GM04503 (cell line): Measurements from ENCODE around the gene CADPS2.

ENCODE experiments used
- DNase-seq: peaks from one replicate; pipeline ENCODE4 v3.0.0-alpha.2; 2012; ENCODE audit warnings: low read depth

Gene CADPS2

DNA sequence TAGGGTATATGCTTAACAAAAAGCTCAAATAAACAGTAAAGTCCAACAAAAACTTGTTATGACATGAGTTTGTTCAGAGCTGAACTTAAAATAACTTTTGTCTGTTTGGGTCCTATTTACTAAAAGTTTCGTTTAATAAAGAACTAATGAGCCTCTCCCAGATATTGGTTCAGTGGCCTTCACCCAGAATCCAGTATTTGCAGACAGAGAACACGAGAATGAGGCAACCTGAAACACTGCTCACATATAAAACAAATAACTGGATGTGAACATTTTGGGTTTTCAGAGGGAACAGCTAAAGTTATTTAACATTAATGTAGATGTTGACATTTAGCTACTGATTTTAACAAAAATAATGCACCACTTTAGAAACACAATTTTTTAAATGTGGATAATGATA lies 285.6 kb downstream of the CADPS2 start:
- DNase-seq = no peak

GRCh38 chr7:122600042-122600441 lies 286.2 kb downstream of the CADPS2 start:
- no peak for DNase-seq

DNA sequence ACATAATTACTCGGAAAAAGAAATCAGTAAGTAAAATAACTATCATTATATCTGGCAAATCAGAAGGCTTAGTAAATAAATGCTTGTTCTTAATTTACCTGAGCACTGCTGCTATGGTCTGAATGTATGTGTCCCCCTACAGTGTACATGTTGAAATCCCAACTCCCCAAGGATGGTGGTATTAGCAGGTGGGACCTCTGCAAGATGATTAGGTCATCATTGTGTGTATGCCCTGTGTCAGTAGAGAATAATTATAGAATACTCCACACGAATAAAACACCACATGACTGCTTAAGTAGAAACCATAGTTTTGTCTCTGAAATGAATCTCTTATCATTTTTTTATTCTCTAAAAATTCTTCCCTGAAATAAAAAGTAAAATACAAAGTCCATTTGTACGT lies 289.0 kb downstream of the CADPS2 start:
- DNase-seq = no peak

DNA sequence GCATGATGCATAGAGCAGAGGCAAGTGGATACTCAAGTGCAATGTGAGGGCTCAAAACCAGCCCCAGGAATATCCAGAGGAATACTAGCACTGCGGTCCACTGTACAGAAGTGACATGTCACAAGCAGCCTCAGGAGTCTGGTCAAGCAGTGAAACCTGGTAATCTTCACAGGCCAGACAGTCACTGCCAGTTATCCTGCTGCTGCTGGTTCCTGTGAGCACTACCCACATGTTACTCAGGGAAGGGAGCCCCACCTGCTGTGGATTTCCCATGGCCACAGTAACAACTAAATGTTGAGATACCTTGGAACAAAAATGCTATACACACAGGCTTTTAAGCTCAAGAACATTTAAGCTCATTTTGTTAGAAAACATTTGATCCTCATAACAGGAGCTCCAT lies 290.4 kb downstream of the CADPS2 start:
- DNase-seq = no peak

GRCh38 chr7:122588621-122589020 lies 297.6 kb downstream of the CADPS2 start:
- no peak for DNase-seq

GRCh38 chr7:122584676-122585251 lies 301.5 kb downstream of the CADPS2 start:
- DNase-seq = no peak

- DNase-seq = no peak
Observed at GRCh38 chr7:122578350-122578749, 307.9 kb downstream of the CADPS2 start.

DNA sequence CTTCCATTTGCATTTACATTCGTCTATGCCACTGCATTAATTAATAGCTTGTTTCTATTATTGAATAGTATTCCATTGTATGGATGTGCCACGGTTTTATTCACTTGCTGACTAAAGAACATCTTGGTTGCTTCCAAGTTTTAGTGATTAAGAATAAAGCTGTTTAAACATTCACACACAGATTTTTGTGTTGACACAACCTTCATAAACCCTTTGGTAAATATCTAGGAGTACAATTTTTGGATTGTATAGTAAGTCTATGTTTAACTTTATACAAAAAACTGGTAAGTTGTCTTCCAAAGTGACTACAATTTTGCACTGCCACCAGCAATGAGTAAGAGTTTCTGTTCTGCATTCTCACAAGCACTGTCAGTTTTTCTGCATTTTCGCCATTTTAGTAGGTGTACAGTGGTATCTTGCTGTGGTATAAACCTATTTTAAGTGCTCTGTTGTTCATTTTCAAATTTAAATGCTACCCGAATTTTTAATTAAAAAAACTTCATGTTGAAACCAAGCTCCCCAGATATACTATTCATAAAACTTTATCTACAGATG lies 308.7 kb downstream of the CADPS2 start:
- DNase-seq = no peak

DNA sequence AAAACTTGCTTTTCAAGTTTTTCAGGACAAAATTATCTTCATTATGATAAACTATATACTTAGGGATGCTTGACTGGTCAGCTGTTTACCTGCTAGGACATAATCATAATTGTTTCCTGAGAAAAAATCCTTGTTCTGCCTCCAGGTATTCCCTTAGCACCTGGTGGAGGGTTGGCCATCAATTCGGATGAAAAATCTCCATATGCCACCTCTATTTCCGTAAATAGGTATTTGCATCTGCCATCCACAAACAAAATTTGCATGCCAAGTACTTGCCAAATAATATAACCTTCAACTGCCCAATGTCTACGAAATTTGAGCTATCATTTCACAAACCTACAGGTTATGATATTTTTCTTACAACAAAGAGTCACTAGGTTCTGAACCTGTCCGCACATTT lies 313.6 kb downstream of the CADPS2 start:
- DNase-seq = no peak

- DNase-seq = no peak
Observed at GRCh38 chr7:122561326-122561725, 324.9 kb downstream of the CADPS2 start.

- no peak for DNase-seq
Observed at GRCh38 chr7:122556873-122557542, 329.3 kb downstream of the CADPS2 start.

DNA sequence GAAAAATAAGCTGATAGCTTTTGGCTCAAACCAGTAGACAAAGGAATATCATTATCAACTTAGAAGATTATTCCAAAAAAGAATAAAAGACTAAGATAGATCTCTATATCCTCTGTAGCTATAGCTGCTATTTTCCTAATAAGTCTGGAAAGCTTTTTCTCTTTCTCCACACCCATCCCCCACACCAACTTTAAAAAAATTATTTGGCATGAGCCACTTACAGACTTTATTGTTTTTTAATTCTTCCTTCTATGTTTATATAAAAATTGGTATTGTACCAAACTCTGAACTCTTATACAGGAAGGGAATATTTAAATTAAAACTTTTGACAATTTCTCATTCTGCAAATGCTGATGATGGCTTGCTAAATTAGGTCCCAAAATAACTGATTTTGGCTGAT lies 330.0 kb downstream of the CADPS2 start:
- DNase-seq = no peak

DNA sequence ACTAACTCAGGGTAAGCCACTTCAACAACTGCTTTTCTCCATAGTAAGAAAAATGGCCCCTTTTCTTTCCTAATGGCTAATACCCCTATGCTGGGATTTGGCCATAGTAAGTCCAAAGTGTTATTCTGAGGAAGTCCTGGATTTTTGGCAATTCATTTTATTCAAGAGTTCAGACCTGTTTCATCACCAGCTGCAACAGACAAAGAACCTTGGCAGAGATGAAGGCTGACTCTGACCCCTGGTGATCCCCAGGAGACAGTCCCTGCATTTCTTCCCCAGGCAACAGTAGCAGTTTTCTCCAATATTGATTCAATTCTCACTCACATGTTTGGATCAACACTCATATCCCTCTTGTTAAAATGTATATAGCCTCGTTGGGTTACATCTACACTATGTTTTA lies 332.5 kb downstream of the CADPS2 start:
- no peak for DNase-seq

- DNase-seq = no peak
Observed at GRCh38 chr7:122552769-122553168, 333.5 kb downstream of the CADPS2 start.

DNA sequence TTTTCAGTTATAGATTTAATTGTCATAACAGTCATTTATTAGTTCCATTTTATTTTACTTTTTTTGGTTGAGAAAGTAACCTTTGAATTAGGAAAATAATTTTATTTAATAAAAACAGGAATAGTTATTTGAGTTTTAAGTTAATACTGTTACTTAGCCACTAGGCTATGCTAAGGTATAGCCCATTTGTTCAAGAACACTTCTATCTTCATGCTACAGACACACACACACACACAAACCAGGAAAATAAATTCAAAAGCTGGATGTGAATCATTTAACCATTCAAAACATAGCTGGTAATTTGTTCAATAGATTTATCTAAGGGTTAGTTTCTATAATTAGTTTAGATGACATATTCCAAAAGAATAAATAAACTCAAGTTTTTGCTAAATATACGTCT lies 335.7 kb downstream of the CADPS2 start:
- DNase-seq = no peak

DNA sequence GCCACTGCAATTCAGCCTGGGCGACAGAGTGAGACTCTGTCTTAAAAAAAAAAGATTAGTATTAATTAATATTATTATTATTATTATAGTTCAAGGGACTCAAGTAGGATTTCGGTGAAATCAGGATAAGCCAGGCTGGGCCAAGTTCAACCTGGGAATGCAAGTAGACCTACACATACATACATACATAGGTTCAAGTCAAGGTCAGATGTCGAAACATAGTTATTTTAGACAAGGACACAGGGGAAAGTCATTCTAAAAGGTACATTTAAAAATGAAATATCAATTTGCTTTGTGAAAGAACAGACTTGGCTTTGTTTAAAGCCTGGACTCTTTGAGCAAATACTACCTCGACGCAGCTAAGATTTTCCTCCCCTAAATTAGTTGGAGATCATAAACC lies 336.7 kb downstream of the CADPS2 start:
- no peak for DNase-seq

GRCh38 chr7:122546496-122546895 lies 339.8 kb downstream of the CADPS2 start:
- DNase-seq = no peak

- no peak for DNase-seq
Observed at GRCh38 chr7:122544463-122544862, 341.8 kb downstream of the CADPS2 start.

DNA sequence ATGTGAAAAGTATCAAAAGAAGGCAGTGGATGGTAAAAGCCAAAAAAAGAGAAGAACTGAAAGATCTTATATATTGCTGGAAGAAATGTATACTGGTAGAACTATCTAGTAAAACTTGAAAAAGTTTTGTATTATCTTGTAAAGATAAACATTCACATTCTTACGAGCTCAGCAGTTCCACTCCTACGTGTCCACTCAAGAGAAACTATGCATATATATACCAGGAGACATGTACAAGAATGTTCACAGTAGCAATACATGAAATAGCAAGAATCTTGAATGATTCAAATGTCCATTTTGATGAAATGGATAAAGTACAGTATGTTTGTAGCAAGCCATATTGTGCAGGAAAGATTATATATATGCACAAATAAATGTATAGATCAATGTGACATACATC lies 342.4 kb downstream of the CADPS2 start:
- DNase-seq = no peak

DNA sequence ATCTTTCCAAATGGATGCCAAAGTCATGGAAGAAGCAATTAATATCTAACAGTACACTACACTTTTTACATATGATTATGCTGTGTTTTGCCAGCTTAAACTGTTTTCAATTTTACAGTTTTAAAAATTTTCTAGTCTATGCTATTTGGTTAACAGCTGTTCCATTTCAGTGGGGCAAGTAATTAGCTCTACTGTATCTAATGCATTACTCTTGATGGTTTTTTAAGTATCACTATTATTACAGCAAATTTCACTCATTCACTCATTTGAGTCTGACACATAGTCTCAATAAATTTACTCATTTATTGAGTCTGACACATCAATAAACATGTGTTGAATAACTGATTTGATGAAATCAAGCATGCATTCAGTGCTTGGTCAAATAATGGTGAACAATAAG lies 343.1 kb downstream of the CADPS2 start:
- no peak for DNase-seq

DNA sequence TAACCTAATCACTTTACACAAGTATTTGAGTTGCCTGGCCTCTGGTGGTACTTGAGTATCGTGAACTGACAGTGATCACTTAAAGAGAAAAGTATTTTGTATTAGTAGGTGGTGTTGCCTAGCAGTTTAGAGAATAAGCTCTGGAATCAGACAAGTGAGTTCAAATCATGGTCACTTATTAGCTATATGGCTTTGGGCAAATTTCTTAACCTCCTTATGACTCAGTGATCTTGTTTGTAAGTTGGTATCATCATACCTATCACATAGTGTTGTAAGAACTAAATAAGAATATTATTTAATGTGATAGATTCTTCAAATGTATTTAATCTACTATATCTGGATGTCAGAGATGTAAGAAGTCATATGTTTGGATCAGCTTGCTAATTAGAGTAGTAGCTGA lies 351.2 kb downstream of the CADPS2 start:
- no peak for DNase-seq

DNA sequence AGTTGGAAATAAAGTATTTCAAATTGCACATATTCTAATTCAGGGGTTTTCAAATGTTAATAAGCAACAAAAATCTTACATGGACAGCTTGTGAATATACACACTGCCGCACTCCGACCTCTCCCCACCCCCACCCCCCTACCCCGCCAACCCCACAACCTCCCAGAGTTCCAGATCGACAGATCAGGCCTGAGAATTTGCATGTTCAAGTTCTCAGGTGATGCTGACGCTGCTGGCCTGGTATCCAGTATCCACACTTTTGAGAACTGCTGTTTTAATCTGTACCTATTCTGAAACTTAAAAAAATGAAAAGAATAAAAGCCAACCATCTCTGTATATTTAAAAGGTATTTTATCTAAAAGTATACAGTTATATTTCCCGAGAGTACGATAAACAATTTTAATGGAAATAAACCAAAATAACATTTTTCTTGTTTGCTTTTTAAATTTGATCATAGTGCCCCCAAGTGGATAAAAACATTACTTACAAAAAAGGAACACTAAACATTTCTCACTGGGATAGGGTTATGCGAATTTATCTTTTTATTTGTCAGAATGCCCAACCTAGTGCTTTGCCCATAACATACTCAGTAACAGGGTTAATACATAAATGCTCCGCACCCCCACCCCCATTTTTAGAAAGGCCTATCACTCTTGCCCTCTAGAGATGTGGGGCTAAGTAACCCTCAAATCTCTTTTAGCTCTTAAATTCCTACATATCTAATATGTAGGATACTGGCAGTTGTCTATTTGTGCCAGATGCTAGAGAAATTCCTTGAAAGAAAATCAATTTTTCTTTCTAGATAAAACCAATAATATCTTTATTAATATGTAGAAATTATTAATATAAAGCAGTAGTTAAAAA lies 353.6 kb downstream of the CADPS2 start:
- DNase-seq = no peak

DNA sequence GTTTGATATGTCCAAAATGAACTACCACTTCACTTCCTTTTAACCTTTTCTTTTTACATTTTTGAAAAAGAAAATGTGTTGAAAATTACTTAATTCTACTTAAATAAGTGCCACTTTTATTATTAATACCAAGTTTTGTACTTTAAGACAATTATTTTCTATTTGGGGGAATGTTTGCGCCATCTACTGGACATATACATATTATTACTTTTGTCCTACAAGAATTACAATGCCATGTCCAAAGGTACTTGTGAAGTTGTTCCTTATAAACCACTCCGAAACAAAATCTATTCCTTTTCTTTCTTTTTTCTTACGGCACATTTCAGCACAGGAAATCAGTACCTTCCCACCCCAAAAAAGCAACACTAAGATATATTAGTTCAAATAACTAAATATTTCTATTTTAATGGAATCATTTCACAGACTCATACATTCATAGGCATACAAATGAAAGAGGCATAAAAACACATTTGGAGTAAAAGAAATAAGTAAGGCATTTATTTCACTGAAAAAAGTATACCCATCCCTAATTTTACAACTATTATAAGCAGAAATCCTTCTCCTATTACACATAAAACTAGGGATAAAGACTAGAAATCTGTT lies 357.3 kb downstream of the CADPS2 start:
- no peak for DNase-seq
